Fibroblast of peridontal ligament (primary cell): ENCODE measurements around the gene NDUFA6.
"Not testable (repeated sequence)": the region's sequence is repeated elsewhere in the genome, so short reads cannot be mapped to it uniquely, and the experiment has no call there.

Source experiments
- DNase-seq: peaks from one replicate; pipeline ENCODE4 v3.0.0-alpha.2; 2010; ENCODE audit errors: extremely low read depth

Gene NDUFA6

GRCh38 chr22:42090596-42091454 is at the start of gene NDUFA6:
Gene NDUFA6, minus strand, starts transcription at chr22:42090772. Its CDS starts 28 bp downstream, at chr22:42090744.
- peak; percentile 98 for DNase-seq

- not testable (repeated sequence) for DNase-seq
Observed at GRCh38 chr22:42140153-42140552, 49.6 kb upstream of the NDUFA6 start.

- not testable (repeated sequence) for DNase-seq
Observed at GRCh38 chr22:42139508-42139907, 48.9 kb upstream of the NDUFA6 start.

- no peak for DNase-seq
Observed at GRCh38 chr22:42138972-42139371, 48.4 kb upstream of the NDUFA6 start.

- DNase-seq = no peak
Observed at GRCh38 chr22:42138122-42138770, 47.7 kb upstream of the NDUFA6 start.

- not testable (repeated sequence) for DNase-seq
Observed at GRCh38 chr22:42135688-42136087, 45.1 kb upstream of the NDUFA6 start.

- DNase-seq = no peak
Observed at GRCh38 chr22:42134100-42135020, 43.8 kb upstream of the NDUFA6 start.

- DNase-seq = no peak
Observed at GRCh38 chr22:42132457-42132856, 41.9 kb upstream of the NDUFA6 start.

GRCh38 chr22:42131562-42131961 is 41.0 kb upstream of the NDUFA6 start:
- DNase-seq = no peak

- not testable (repeated sequence) for DNase-seq
Observed at GRCh38 chr22:42130639-42131431, 40.3 kb upstream of the NDUFA6 start, which contains the start of gene CYP2D6. Gene CYP2D6, minus strand, starts transcription at chr22:42130810. Its CDS starts 19 bp downstream, at chr22:42130791.

GRCh38 chr22:42130182-42130581 is 39.6 kb upstream of the NDUFA6 start:
- DNase-seq = not testable (repeated sequence)

GRCh38 chr22:42128776-42129694 is 38.5 kb upstream of the NDUFA6 start:
- not testable (repeated sequence) for DNase-seq

- not testable (repeated sequence) for DNase-seq
Observed at GRCh38 chr22:42128007-42128406, 37.4 kb upstream of the NDUFA6 start.

- no peak for DNase-seq
Observed at GRCh38 chr22:42127606-42128005, 37.0 kb upstream of the NDUFA6 start.

GRCh38 chr22:42123529-42123928 is 33.0 kb upstream of the NDUFA6 start:
- not testable (repeated sequence) for DNase-seq

- DNase-seq = not testable (repeated sequence)
Observed at GRCh38 chr22:42120231-42121021, 29.9 kb upstream of the NDUFA6 start.

GRCh38 chr22:42116848-42117424 is 26.4 kb upstream of the NDUFA6 start:
- DNase-seq = no peak

GRCh38 chr22:42115420-42115830 is 24.9 kb upstream of the NDUFA6 start:
- DNase-seq = not testable (repeated sequence)

- peak; percentile 27 for DNase-seq
Observed at GRCh38 chr22:42114721-42115120, 24.1 kb upstream of the NDUFA6 start.
